T-helper 2 cell (primary cell): ENCODE results near the gene ARHGAP26.
A peak's percentile ranks its signal among the peaks of the same experiment; 100 is the strongest.
"Not testable (repeated sequence)": the region's sequence is repeated elsewhere in the genome, so short reads cannot be mapped to it uniquely, and the experiment has no call there.

Experiments
- DNase-seq, 5 experiments: peaks; one replicate each; pipeline versions ENCODE4 v3.0.0 to v3.0.0-alpha.2; 2012 to 2022

Gene ARHGAP26

DNA sequence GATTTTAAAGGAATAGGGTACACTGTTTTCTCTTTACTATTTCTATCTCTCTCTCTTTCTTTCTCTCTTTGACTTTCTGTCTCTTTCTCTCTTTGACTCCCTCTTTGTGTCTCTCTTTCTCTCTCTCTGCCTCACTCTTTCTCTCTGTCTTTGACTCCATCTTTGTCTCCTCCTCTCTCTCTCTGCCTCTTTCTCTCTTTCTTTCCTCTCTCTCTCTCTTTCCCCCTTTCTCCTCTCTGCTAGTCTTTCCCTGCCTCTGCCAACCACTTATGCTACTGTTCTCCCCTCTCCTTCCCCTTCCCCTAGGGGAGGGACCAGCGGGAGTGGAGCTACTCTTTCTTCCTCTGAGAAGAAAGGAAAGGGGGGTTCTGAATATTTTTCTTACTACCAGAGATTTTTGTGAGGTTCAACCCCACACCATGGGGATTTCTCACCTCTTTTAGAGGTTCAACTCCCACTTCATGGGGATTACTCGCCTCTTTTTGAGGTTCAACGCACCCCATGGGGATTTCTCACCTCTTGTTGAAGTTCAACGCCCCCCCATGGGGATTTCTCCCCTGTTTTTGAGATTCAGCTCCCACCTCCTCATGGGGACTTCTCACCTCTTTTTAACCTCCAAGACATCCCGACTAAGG lies 323.4 kb downstream of the ARHGAP26 start:
- DNase-seq, result no peak

DNA sequence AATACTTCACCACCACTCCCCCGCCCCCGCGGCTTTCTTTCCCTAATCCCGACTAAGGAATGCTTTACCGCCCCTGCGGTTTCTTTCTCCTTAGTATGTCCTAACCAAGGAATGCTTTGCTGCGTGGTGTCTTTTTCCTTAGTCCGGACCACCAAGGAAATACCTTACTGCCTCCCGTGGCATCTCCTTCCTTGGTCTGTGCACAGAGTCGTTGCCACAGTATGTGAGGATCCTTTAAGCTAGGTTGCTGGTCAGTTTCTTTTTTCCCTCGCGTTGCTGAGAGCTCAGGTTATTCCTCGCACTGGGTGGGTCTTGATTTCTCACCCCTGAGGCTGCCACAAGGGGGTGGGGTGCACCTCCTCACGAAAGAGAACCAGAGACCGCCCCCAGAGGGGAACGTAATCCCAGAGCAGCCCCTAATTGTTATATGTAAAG lies 323.9 kb downstream of the ARHGAP26 start:
- DNase-seq, result no peak

DNA sequence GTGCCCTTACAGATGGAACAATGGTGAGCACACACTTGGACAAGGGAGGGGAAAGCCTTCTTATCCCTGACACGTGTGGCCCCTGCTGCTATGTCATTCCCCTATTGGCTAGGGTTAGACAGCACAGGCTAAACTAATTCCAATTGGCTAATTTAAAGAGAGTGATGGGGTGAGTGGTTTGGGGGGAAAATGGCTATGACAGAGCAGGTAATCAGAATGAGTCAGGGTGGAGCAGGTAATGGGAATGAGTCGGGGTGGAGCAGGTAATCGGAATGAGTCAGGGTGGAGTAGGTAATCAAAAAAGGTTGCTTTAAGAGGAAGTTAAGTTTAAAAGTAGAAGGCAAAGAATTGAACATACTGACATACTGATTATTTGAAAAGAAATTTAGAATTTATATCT lies 324.4 kb downstream of the ARHGAP26 start:
- DNase-seq, result not testable (repeated sequence)

DNA sequence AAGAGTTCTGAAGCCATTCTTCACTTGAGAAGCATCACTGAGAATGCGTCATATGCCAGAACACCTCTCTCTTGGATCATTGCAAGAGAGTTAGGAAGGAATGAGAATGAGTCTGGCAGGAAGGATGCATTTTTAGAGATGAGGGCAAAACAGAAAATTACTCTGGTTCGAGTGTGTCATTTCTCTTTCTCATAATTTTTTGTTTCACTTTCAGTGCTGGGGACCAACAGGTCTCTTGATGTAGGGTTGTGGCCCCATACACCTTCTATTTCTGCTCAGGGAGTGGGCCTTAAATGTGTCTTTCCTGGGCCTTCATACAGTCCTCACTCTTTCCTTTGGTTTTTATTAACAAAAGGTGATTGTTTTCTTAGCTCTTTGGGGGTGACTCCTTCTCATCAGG lies 330.9 kb downstream of the ARHGAP26 start:
- peak in 1 of 5 experiments; percentile 77 for DNase-seq

DNA sequence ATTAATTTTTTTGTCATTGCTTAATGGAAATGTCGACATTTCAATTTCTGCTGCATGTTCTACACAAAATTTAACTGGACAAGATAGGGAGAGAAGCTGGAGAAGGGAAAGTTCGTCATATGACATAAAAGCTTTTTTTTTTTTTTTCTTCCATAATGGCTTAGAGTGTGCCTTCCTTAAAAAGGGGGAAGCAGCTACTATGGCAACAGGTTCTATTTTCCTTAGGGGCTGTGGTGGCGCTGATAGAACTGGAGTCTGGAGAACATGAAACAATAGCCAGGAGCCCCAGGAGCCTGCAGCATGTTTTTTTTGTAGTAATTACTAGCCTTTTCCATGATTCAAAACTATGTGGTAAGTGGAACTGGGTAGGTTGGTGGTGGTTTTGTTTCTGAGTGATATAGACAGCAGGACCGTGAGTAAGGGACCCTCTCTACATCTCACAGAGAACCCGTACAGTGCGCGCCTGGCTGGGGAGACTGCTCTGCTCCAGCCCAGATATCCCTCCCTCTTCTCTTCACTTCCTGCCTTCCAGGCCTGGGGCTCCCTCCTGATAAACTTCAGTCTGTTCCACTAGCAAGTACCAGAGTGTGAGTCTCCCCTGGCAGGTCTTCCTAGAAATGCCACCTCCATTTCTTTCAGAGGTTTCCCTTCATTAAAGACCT lies 331.7 kb downstream of the ARHGAP26 start:
- peak in 2 of 5 experiments; percentile 29 to 33 for DNase-seq

DNA sequence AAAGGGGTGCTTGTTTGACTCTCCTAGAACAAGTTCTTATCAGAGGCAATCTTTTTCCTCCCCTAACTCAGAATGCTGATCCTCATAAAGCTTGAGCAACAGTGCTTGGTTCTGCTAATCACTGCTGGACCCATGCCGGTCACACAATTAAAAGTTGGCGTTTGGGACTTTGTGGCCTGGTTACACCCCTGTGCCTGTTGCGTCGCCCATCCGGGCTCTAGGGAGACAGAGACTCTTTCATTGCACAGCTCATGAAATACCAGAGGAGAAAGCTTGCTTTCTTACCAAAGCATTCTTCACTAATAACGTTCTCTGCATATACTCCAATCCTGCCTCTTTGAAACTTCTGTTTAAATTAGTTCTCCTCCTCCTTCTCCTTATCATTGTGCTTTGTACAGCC lies 332.2 kb downstream of the ARHGAP26 start:
- no peak for DNase-seq

DNA sequence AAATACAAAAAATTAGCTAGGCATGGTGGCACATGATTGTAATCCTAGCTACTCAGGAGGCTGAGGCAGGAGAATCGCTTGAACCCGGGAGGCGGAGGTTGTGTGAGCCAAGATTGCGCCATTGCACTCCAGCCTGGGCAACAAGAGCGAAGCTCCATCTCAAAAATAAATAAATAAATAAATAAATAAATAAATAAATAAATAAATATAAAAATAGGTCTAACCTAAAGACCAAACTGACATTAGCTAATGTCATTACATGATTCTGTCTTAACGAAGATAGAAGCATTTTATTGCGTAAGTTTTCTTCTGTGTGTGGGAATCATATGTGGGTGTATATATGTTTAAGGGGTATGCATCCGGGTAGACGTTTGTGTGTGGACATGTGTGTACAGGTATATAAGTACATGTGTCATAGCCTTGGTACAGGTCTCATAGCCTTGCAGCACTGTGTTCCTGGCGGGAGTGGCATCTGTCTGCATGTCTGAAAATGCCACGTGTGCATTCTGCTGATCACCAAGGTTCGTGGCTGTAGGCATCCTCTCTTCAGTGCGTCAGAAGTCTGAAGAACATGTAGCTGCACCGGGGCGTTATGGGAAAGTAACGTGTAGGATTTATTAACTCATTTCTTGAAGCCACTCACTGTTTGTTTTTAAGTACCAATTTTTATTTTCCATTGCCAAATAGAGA lies 335.2 kb downstream of the ARHGAP26 start:
- DNase-seq, result peak in 2 of 5 experiments; percentile 11 to 66

DNA sequence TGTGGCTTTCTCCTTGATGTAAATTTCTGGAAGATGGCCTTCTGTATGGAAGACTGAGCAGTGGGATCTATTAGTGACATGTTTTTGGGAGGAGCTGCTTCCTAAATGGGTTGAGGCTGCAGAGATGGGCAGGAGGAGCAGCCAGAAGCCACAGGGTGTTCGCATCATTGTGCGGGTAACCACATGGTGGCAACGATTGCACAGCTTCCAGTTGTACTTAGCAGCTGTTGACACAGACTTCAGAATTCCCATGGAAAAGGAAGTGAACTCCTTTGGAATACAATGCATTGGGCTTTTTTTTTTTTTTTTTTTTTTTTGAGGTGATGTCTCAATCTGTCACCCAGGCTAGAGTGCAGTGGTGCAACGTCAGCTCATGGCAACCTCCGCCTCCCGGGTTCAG lies 336.0 kb downstream of the ARHGAP26 start:
- DNase-seq, result peak in 1 of 5 experiments; percentile 24

DNA sequence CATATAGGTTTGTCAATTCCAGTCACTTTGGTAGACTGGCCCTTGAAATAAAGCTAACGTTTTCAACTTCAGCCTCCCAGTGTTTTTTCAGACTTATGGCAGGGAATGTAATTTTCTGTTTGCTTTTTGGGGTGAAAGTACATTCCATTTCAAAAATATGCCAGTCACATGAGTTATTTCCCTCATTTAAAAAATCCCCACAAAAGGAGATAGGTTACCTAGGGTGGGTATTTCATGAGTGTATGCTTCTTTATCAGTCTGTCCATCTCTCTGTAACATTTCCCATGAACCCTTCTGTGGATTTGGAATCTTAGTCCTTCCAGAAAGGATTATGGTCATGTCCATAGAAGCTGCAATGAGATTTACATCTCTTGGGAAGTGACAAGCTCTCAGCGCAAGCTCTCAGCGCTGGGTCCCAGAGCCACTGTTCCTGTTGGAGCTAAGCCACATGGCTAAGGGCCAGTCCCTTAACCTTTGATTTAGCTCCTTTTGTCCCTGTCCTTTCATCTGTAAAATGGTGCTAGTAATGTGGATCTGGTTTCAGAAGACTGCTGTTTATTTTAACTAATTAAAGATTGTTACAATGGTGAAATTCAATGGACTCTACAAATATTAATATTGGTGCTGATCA lies 338.4 kb downstream of the ARHGAP26 start:
- no peak for DNase-seq

DNA sequence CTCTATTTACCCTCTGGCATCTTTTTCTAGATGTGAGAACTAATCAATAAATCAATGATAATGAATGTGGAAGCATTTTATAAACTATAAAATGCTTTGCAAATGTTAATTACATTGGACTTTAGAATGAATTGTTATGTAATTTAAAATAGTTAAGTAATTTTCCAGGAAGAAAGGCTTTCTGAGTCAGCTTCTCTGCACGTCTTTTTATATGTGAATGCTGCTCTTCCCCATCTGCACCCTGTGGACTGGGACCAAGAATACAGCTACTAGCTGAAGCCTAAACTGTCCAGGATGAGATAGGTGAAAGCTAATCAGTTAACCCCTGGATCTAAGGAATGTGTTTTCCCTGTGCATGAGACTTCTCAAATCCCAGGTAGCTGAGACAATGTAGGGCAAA lies 340.4 kb downstream of the ARHGAP26 start:
- no peak for DNase-seq

DNA sequence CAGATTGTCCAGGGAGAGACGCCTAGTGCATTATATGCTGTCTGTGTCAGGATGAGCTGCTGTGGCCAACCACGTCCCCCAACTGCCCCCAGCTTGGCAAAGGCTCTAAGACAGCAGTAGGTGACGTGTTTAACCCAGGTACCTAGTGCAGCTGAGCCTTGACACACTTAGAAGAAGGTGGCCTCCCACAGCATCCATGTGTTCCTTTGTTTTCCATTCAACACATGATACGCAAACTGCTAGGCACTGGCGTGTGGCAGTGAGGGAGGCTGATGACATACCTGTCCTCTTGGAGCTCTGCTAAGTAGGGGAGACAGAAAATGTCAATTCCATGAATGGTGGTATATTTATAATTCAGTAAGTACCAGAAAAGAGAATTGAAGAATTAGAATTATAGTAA lies 341.6 kb downstream of the ARHGAP26 start:
- DNase-seq, result no peak

DNA sequence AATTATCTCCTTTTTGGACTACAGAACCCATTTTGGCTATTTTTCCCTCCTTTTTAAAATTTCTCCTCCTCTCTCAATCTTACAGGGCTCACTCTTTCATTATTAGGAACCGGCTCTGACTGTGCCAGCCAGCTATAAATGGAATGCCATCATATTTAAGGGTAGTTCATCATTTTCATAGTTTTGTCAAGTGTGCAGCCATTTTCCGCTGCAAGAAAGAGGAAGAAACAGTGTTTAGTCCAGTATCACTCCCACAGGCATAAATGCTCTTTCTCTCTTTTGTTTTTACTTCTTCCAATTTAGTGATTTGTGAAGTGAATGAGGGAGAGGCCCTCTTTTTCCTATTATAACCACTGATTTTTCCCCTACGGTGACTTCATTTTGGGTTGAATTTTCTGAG lies 343.3 kb downstream of the ARHGAP26 start:
- no peak for DNase-seq

DNA sequence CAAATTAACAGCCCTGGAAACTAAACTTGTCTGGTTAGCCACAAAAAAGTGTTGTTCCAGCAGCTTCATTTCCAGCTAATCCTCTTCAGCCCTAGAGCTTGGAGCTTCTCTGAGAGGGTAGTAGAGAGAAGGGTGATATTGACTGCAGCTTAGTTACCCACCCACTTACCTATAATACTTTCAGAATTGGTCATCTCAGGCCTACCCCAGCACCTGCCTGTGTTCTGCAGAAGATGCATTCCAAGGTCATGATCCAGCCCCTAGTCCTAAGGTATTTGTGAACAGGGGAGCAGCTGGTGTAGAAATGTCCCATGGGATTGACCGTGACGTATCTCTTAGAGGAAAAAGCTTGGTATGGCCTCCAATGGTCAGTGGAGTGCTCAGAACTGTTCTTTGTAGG lies 344.3 kb downstream of the ARHGAP26 start:
- peak in 1 of 5 experiments; percentile 68 for DNase-seq

DNA sequence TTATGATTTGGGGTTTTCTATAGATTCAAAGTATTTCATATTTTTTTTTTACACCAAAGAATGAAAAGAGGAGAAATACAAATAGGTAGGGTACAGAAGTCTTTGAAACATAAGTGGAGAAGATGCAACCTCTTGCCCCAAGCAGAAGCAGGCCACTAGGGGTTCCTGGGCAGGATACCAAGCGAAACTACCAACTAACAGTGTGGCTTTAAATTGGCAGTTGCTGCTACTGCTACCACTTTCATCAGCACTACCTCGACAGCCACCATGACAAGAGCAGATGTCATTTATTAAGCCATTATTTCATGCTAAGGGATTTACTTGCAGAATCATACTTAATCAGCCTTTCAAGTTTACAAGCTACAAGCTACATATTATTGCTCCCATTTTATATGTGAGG lies 345.2 kb downstream of the ARHGAP26 start:
- peak in 1 of 5 experiments; percentile 70 for DNase-seq

DNA sequence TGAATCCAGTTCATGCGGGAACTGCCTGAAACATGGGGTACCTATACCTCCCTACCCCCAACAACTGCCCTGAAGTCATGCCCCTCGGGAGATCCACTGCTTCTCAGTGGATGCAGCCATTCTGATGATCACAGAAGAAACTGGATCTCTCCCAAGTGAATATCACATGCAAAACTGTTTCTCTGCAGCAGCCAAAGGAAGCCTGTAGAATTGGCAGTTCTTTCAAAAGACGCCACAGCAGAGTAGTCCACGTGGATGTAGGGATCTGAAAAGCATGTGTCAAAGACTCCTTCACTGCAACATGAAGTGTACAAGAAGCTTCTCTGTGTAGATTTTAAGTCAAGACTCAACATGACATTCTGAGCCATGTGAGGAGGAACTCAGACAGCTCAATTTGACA lies 346.6 kb downstream of the ARHGAP26 start:
- DNase-seq, result no peak

DNA sequence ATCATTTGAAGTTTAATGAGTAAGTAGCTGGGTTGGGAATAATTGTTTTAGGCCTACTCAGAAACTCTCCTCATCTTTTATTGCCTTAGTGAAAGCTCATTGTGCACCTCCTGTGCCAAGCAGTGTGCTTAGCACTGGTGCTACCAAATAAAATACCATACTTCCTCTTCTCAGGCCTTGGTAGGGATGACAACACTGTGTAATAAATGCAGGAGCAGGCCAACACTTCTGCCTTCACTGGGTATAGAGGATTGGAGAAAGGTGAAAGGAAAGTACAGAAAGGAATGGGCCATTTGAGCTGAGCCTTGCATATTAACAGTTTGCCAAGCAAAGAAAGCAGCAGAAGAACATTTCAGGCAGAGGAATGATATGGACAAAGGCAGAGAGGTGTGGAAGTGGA lies 347.6 kb downstream of the ARHGAP26 start:
- no peak for DNase-seq

DNA sequence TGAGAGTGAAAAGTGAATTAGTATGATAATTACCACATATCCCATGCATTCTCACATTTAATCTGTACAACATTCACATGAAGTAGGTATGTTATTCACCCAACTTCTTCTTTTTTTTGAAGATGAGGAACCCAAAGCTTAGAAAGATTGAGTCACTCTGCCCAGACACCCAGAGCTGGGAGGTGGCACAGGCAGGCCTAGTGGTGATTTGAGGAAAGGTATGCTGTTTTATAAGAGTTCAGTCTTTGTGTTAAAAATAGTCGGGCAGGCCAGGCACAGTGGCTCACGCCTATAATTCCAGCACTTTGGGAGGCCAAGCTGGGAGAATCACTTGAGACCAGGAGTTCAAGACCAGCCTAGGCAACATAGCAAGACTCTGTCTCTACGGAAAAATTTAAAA lies 348.0 kb downstream of the ARHGAP26 start:
- no peak for DNase-seq

DNA sequence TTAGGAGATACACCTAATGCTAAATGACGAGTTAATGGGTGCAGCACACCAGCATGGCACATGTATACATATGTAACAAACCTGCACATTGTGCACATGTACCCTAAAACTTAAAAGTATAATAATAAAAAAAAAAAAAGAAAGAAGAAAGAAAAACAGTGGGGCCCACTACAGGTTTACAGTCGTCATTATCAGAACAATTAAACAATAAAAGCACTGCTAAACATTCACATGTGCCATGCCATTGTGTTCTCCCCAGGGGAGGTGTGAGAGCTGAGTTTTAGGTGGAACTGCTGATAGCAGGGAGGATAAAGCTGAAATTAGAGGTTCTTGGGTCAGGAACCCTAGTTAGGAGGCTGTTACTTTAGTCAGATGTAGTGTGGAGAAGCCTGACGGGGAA lies 348.6 kb downstream of the ARHGAP26 start:
- DNase-seq, result not testable (repeated sequence)

DNA sequence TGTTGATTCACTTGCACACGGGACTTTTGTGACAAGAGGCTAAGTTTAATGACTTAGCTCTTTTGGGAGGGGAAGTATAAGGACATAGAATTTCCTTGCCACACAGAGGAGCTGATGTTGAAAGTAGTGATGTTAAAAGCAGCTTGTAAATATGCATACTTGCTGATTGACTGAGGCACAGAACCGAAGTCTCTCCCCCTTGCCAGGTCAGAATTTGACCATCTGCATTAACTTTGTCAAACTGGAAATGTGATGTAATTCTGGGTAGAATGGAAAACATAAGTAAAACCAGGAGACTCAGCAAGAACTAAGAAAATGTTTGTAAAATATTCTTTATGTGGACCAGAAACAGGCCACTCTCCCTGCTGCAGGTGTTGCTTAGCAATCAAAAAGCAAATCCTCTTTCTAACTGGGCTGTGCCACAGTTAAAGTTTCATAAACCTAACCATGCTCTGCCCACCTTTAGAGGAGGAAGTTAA lies 349.2 kb downstream of the ARHGAP26 start:
- peak in 1 of 5 experiments; percentile 23 for DNase-seq

DNA sequence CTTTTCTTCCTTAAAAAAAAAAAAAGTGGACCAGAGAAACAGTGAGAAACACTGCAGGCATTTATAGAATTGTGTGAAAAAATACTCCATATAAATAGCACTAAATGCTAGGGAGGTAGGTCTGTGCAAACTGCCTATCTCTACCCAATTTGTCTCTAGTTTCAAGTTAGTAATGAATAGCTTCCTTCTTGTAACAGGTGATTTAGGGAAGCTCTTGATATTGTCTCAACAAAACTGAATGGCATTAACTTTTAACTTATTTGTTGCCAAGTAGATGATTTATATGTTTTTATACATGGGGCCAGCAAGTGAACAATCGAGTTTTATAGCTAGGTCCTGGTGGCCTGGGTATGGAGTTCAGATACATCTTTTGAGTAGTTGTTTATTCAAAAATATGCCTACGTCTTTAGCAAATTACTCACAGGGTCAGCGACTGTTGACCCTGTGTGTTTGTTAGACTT lies 349.7 kb downstream of the ARHGAP26 start:
- DNase-seq, result no peak

DNA sequence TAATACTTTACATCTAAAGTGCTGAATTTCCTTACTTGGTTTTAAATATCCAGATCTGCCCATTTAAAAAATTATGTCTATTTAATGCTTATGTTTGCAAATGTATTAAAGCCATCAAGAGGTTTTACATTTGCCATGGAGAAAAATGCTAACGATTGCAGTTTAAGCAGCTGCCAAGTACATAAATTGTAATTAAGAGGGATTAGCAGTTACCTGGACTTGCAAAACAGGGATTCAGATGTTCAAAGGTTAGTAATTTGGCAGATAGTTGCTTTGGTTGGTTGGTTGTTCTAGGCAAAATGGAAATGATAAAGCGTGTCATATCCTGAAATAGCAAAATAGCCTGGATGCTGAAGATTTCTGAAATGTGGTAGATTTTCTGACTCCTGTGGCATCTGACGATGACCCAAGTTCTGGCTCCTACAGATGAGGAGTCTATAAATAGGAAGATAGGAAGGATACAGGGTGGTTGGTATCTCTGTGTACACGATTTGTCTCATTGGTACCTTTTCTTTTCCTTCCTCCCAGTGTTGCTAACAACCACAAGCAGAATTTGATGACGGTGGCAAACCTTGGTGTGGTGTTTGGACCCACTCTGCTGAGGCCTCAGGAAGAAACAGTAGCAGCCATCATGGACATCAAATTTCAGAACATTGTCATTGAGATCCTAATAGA lies 350.4 kb downstream of the ARHGAP26 start:
- no peak for DNase-seq

DNA sequence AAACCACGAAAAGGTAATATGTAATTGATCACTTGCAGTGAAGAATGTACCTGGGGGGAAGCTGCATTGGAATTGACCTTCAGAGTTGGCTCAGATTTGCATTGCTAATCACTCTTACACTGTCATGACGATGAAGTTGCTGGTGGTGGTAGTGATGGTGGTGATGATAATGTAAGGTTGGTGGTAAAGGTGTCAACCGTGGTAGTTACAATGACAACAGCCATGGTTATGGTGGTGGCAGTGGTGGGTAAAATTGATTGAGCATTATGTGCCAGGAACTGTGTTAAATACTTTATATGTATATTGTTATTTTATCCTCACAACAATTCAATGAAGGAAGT lies 350.9 kb downstream of the ARHGAP26 start:
- DNase-seq, result peak in 2 of 5 experiments; percentile 48 to 79

DNA sequence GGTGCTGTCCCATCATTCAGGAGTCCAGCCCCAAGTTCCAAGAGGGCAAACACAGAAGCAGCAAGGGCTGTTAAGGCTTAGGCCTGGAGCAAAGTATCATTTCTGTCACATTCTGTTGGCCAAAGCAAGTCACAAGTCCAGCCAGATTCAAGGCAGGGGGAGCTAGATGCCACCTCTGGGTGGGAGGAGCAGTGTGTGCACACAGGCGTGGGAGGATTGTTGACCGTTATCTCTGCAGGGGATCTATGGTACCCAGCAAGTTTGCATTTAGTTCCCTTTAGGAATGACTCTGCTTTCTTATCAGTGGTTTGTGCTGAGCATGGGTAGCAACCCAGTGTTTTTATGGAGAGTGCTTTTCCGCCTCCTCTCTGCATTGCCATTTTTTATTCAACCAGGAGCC lies 354.4 kb downstream of the ARHGAP26 start:
- DNase-seq, result peak in 1 of 5 experiments; percentile 48
